NCI-H1436 (cell line): ENCODE measurements around the gene LCN15.

Experiments
- DNase-seq: peaks from one replicate; lab custom pipeline; 2025; lab: John Stamatoyannopoulos, UW

Gene LCN15

GRCh38 chr9:136740971-136741882 lies 23.1 kb downstream of the LCN15 start:
- no peak for DNase-seq

- no peak for DNase-seq
These were observed 23.8 kb downstream of the LCN15 start for GRCh38 chr9:136740491-136740890.

GRCh38 chr9:136740069-136740468 lies 24.2 kb downstream of the LCN15 start:
- no peak for DNase-seq

- no peak for DNase-seq
These were observed 24.8 kb downstream of the LCN15 start for GRCh38 chr9:136739509-136739908.

- DNase-seq: no peak
These were observed 25.4 kb downstream of the LCN15 start for GRCh38 chr9:136738960-136739359.

DNA sequence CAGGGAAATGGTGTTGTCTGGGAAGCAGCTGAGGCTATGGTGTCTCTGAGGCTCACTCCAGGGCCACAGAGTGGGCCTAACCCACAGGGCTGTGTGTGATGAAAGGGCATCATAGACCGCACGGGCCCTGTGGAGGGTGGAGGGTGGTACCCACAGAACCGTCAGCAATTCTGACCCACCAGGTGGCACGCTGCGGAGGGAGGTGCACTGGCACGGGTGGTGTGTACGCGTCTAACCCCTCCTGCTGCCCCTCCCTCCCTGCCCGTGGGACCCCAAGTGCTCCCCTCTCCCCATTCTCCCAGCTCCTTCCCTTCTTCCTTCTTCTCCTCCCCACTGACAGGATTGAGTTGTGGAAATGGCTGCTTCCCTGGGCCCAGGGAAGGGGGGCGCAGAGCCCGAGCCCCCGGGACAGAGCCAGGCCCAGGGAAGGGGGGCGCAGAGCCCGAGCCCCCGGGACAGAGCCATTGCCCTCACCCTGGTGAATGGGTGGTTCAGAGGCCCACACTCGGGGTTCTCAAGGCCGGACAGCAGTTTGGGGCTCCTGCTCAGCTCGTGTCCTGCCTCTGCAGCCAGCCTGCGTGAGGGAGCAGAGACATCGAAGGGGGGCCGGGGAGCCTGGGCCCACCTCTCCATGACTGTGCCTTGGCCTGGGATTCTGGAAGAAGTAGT lies 28.4 kb downstream of the LCN15 start:
- no peak for DNase-seq

- no peak for DNase-seq
These were observed 29.4 kb downstream of the LCN15 start for GRCh38 chr9:136734837-136735496.

GRCh38 chr9:136733611-136734010 lies 30.7 kb downstream of the LCN15 start:
- no peak for DNase-seq

DNA sequence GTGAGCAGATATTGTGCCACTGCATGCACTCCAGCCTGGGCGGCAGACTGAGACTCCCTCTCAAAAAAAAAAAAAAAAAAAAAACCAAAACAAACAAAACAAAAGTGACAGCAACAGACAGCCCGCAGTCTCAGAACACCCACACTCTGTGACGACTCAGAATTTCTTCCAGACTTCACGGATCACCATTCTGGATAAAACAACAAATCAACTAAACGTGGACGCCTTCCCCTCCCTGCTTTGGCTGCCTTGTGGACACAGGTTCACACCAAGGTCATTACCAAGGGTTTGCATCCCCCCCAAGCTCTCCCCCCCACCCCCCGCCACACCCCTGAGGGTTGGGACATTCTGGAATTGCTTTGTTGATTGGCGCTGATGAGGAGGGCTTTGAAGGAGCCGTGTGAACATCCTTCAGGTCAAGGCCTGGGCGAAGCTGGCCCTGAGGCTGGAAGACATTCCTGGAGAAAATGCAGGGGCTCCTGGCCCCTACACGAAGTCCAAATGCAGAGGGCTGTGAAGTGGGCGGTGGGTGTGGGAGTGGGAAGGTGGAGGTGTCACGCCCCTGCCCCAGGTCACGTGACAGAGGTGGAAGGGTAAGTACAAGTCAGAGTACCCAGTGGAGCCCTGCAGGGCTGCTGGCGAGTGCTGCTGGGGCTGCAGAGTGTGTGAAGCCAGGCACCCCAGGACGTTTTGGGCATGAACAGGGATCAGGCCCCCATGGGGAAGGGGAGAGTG lies 31.7 kb downstream of the LCN15 start:
- DNase-seq: no peak

GRCh38 chr9:136729926-136730325 lies 34.4 kb downstream of the LCN15 start:
- no peak for DNase-seq

DNA sequence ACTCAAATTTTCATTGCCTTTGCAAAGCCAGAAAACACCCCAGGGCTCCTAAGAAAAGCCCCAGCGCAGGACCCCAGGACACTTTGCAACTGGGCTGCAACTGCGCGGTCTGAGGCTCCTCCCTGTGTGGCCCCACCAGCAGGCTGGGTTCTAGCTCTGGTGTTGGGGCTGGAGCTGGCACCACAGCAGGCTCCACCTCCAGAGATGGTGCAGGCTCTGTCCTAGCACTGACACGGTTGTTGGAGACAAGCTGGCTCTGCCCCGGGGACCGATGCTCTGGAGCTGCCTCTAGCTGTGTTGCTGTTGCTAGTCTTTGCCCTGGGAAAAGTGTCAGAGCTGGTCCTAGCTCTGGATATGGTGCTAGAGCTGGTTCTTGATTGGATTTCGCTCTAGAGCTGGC lies 35.2 kb downstream of the LCN15 start:
- DNase-seq: no peak

DNA sequence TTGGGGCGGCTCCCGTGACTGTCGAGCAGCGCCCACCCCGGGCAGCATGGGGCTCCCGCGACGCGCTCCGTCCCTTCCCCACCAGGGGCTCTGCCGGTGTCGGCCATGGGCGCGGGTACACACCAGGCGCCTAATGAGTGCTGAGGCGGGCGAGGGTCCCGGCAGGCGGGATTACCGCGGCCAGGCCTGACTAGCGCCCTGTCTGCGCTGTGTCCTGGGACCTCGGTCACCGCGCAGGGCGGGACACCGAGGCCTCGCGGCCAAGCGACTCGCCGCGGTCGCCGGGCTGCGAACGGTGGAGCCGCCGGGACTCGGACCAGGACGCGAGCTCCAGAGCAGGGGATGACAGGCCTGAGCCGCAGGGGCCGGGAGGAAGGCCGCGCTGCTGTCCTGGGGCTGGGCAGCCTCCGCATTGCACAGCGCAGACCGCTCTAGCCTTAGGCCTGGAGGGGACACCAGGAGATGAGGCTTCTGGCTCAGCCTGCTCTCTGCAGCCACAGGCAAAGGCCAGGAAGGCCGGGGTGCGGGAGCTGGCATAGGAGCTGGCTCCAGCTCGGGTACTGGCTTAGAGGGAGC lies 35.7 kb downstream of the LCN15 start:
- DNase-seq: no peak

GRCh38 chr9:136728080-136728547 lies 36.2 kb downstream of the LCN15 start:
- DNase-seq: peak; percentile 79

DNA sequence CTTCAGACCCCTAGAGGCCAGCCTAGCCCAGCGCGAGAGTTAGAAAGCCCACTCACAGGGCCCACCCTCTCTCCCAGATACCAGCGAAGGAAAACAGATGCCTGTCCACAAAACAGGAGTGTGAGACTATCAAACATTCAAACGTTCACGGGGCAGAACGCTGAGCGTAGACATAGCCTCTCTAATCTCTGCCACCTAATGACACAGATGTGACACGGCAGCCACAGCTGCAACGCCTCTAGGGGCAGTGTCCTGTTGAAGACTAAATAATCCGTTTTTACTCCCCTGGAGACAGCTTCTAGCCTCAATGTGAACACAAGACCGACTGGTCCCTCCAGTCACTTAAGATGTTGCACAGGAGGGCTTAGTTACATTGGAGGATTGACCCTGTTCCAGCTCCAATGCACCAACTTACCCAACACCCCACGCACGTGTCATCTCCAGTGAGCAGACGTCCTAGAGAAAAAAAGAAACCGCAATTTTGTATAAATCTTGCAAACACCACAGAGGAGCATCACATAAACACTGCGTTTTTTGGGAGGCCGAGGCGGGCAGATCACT lies 37.6 kb downstream of the LCN15 start:
- DNase-seq: no peak

- DNase-seq: no peak
These were observed 38.2 kb downstream of the LCN15 start for GRCh38 chr9:136726118-136726517.

DNA sequence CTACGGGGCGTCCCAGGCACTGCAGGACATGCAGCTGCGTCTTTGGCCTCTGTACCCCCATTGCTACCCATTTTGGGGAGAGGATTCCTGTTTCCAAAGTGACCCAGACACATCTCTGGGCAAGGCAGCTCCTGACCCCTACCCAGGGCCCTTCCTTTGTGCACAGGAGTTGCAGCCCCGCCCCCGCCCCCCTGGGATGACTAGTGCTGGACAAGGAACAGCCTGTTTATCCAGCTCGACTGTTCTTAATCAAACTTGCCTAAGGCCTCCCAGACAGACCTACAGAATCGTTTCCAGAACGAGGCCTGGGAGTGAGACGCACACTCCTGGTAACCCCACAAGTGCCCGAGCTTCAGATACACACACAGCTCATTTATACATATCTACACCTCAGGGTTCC lies 38.7 kb downstream of the LCN15 start:
- no peak for DNase-seq

DNA sequence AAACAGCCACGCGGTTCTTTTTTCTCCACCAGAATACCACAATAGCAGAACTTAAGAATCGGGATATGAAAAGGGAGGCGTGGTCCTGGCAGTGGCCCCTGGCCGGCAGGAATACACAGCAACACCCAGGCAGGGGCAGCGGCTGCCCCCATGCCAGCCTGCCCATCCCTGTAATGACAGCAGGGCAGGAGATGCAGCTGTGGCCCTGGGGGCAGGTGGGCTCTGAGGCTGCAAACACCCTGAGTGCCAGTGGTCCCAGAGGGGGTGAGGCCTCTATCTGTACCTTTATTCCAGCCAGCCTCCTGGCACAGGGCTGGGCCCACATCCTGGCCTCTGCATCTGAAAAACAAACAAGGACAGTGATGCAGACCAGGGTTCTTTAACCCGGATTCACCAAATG lies 39.5 kb downstream of the LCN15 start:
- no peak for DNase-seq

DNA sequence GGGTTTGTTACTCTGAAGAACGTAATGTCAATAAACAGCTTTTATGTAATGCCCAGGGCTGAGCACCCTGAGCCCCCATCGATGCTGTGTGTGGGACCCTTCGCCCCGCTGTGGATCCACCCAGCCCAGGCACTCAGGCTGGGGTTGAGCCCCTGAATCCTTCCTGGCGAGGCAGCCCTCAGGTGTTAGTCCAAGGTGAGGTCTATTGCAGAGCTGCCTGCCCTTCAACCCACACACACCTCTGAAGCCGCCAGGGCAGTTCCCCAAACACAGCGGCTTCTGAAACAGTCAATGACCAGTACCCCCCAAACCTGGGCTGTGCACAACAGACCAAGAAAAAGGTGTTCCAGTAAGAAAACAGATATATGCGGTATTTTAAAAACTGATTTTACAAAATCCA lies 40.3 kb downstream of the LCN15 start:
- DNase-seq: no peak

DNA sequence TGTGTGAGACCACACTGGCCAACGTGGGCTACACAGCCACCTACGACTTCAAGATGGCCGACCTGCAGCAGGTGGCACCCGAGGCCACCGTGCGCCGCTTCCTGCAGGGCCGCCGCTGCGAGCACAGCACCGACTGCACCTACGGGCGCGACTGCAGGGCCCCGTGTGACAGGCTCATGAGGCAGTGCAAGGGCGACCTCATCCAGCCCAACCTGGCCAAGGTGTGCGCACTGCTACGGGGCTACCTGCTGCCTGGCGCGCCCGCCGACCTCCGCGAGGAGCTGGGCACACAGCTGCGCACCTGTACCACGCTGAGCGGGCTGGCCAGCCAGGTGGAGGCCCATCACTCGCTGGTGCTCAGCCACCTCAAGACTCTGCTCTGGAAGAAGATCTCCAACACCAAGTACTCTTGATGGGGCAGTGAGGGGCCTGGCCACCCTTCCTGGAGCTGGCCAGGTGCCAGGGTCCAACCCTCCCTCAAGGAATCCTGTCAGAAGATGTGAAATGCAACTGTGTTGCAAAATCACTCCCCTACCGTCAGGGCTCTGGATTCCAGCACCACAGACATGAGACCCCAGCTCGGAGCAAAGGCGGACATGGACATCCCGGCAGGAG lies 40.8 kb downstream of the LCN15 start:
- no peak for DNase-seq

GRCh38 chr9:136722969-136723356 lies 41.4 kb downstream of the LCN15 start:
- no peak for DNase-seq
